Panc1 (cell line): ENCODE measurements around the gene KRIT1. TPM values are rescaled to one million over a fixed set of nuclear protein-coding genes. Genes with fewer than 3 reads are reported as not detected.

Experiments
- ATAC-seq: fragments of 200-7000 bp; cut with Tn5 transposase; 2 replicates; pipeline ENCODE4 v1.9.1; 2020; ENCODE audit warnings: mild to moderate bottlenecking, moderate library complexity
- BruUV-seq: library from RNA; stranded (reverse); fragments of 400-500 nt; replicated peaks from 2 replicates; lab custom pipeline; 2021; lab: Mats Ljungman, UMichigan
- CTCF ChIA-PET: fragments of 300-600 bp; sonication (Branson Sonifier 250); formaldehyde crosslinking; loops from one replicate; lab custom pipeline; 2022; ENCODE audit warnings: antibody characterized with exemption; lab: Charles Lee
- POLR2A ChIA-PET: fragments of 300-600 bp; sonication (Branson Sonifier 250); formaldehyde crosslinking; loops from one replicate; lab custom pipeline; 2022; ENCODE audit warnings: antibody characterized with exemption; lab: Charles Lee
- DNase-seq: peaks from one replicate; pipeline ENCODE4 v3.0.0-alpha.2; 2010; ENCODE audit warnings: low read depth, low spot score
- H3K27ac ChIP-seq: 2 replicates; pipeline ENCODE4 v1.5.1; 2011; ENCODE audit warnings: mild to moderate bottlenecking, low read length, inconsistent platforms
- H3K27me3 ChIP-seq: fragments of 200-500 bp; sonication (Bioruptor generic); 2 replicates; pipeline ENCODE4 v1.6.0; 2014; ENCODE audit warnings: low read length, inconsistent platforms; ENCODE audit not compliant: control insufficient read depth, insufficient read depth
- H3K36me3 ChIP-seq: fragments of 200-500 bp; sonication (Bioruptor generic); 2 replicates; pipeline ENCODE4 v1.5.1; 2014; ENCODE audit warnings: inconsistent platforms, mild to moderate bottlenecking, low read length, moderate library complexity; ENCODE audit not compliant: control insufficient read depth, insufficient read depth
- H3K4me1 ChIP-seq: 2 replicates; pipeline ENCODE4 v1.5.1; 2011; ENCODE audit warnings: inconsistent platforms, mild to moderate bottlenecking, low read length, moderate library complexity; ENCODE audit not compliant: control insufficient read depth, insufficient read depth
- H3K4me3 ChIP-seq, 2 experiments: 2 replicates each; pipeline ENCODE4 v1.5.1; 2011 to 2012; ENCODE audit warnings: low read depth in 2 of 2, low read length in 2 of 2, mild to moderate bottlenecking in 2 of 2, inconsistent platforms in 1 of 2, moderate library complexity in 1 of 2
- H3K9me3 ChIP-seq: fragments of 200-500 bp; sonication (Bioruptor generic); 2 replicates; pipeline ENCODE4 v1.5.1; 2014; ENCODE audit warnings: low read depth, mild to moderate bottlenecking, inconsistent platforms, low read length, moderate library complexity; ENCODE audit not compliant: control insufficient read depth, insufficient read depth
- CTCF ChIP-seq: fragments of 450-650 bp; IDR thresholded peaks from 2 replicates; pipeline ENCODE4 v1.5.1; 2017; ENCODE audit warnings: mild to moderate bottlenecking
- POLR2AphosphoS5 ChIP-seq: IDR thresholded peaks from 2 replicates; pipeline ENCODE4 v1.6.1; 2012; ENCODE audit warnings: mild to moderate bottlenecking, low read depth, low read length, moderate library complexity
- REST ChIP-seq, 2 experiments: IDR thresholded peaks; 2 replicates each; pipeline ENCODE4 v1.6.1; 2011 to 2012; ENCODE audit warnings: low read depth in 2 of 2, control low read depth in 1 of 2, low read length in 1 of 2, mild to moderate bottlenecking in 1 of 2, moderate library complexity in 1 of 2; ENCODE audit not compliant: insufficient read depth in 1 of 2
- SIN3A ChIP-seq: IDR thresholded peaks from 2 replicates; pipeline ENCODE4 v1.6.1; 2012; ENCODE audit warnings: low read depth, mild to moderate bottlenecking, low read length, moderate library complexity, borderline replicate concordance; ENCODE audit not compliant: insufficient read depth
- TCF7L2 ChIP-seq: IDR thresholded peaks from 2 replicates; pipeline ENCODE4 v1.6.1; 2011; ENCODE audit warnings: mild to moderate bottlenecking, low read depth, low read length, inconsistent platforms
- in situ Hi-C: cut with HindIII; loops from 2 replicates; pipeline ENCODE4 v1.10.0; 2016; ENCODE audit warnings: low sequenced_read_pairs, low pct_unique_long_range_greater_than_20kb
- intact Hi-C: fragments of 100-400 bp; cut with micrococcal nuclease; formaldehyde crosslinking; loops from one replicate; pipeline ENCODE4 v1.10.0; 2022; ENCODE audit not compliant: unreplicated experiment
- total RNA-seq: library from RNA; stranded (reverse); gene quantifications from one replicate; pipeline ENCODE4 v1.2.1, GENCODE V29; 2021; ENCODE audit not compliant: unreplicated experiment

The KRIT1 gene
- total RNA-seq, 1 experiment from 2014 or later = 50.1 TPM

- intact Hi-C loops (no loop called here), in situ Hi-C loops (no loop called here)
- no peak for DNase-seq
- H3K27me3 ChIP-seq = no peaks in the 10 kb centered on the region
- H3K4me1 ChIP-seq = no peaks in the 10 kb centered on the region
- no peaks in the 10 kb centered on the region for H3K9me3 ChIP-seq
- BruUV-seq = no TSS peak
- ATAC-seq = no peak
- no peak overlapping the region for H3K27ac ChIP-seq
- H3K4me3 ChIP-seq = no peak overlapping the region
- no peaks in the 10 kb centered on the region for H3K36me3 ChIP-seq
- ChIA-PET POLR2A (no interaction called here), CTCF (no interaction called here)
- TF ChIP-seq REST (IDR thresholded peaks at IDR 0.05; ENCODE audit: insufficient read depth in 1 of 2, low read depth in 2 of 2, low read length in 1 of 2) (no peak), TCF7L2 (no peak), POLR2AphosphoS5 (no peak), CTCF (no peak), SIN3A (no peak)
These were observed 36.6 kb upstream of the KRIT1 start for GRCh38 chr7:92282221-92282814.

- ATAC-seq (no peak), DNase-seq (no peak)
- Histone ChIP-seq H3K36me3 (no peaks in the 10 kb centered on the region), H3K9me3 (no peaks in the 10 kb centered on the region), H3K4me1 (no peaks in the 10 kb centered on the region), H3K27ac (no peak overlapping the region), H3K4me3 (no peak overlapping the region), H3K27me3 (no peaks in the 10 kb centered on the region)
- in situ Hi-C loops (no loop called here), intact Hi-C loops (no loop called here)
- POLR2A ChIA-PET = no interaction called here
- CTCF ChIA-PET = no interaction called here
- no peak for TF ChIP-seq SIN3A
- no peak for TF ChIP-seq REST (IDR thresholded peaks at IDR 0.05; ENCODE audit: insufficient read depth in 1 of 2, low read depth in 2 of 2, low read length in 1 of 2)
- no peak for TF ChIP-seq TCF7L2
- no peak for TF ChIP-seq POLR2AphosphoS5
- TF ChIP-seq CTCF = no peak
- BruUV-seq = no TSS peak
These were observed 35.3 kb upstream of the KRIT1 start for GRCh38 chr7:92281031-92281430.
